GM18508 (cell line): ENCODE data around the gene TCP10L.
"Not testable (repeated sequence)": the region's sequence is repeated elsewhere in the genome, so short reads cannot be mapped to it uniquely, and the experiment has no call there.

Experiments used
- ATAC-seq: cut with Tn5 transposase; IDR thresholded peaks from one replicate; pipeline ENCODE4 v1.9.1; 2021; ENCODE audit warnings: moderate number of reproducible peaks; ENCODE audit not compliant: insufficient read depth, unreplicated experiment

Gene TCP10L

DNA sequence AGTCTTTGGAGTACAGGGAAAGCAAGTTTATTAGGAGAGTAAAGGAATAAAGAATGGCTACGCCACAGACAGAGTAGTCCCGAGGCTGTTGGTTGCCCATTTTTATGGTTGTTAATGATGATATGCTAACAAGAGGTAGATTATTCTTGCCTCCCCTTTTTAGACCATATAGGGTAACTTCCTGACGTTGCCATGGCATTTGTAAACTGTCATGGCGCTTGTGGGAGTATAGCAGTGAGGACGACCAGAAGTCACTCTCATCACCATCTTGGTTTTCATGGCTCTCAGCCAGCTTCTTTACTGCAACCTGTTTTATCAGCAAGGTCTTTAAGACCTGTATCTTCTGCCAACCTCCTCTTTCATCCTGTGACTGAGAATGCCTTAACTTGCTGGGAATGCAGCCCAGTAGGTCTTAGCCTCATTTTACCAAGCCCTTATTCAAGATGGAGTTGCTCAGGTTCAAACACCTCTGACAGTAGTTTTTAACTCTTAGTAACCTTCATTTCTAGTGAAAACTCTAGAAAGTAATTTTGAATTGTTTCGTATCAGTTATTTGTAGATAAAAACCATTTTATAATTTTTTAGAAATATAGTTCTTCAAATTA lies 26.2 kb downstream of the TCP10L start:
- ATAC-seq: no peak

DNA sequence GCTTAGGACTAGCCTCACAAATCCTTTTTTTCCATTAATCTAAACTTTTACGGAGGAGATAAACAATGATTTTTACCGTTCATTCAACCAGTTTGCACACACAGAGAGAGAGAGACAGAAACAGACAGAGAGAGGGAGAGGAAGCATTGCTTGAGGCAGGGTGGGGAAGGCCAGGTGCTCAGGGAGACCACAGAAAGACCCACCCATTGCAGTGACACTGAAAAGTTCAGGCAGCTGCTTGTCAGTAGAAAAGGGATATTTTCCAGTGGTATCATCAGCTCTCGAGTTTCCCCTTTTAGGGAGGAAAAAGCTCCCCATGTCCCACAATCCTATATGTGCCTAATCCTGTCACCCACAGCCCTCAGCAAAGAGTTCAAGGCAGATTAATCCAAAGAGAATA lies 27.2 kb downstream of the TCP10L start:
- no peak for ATAC-seq

DNA sequence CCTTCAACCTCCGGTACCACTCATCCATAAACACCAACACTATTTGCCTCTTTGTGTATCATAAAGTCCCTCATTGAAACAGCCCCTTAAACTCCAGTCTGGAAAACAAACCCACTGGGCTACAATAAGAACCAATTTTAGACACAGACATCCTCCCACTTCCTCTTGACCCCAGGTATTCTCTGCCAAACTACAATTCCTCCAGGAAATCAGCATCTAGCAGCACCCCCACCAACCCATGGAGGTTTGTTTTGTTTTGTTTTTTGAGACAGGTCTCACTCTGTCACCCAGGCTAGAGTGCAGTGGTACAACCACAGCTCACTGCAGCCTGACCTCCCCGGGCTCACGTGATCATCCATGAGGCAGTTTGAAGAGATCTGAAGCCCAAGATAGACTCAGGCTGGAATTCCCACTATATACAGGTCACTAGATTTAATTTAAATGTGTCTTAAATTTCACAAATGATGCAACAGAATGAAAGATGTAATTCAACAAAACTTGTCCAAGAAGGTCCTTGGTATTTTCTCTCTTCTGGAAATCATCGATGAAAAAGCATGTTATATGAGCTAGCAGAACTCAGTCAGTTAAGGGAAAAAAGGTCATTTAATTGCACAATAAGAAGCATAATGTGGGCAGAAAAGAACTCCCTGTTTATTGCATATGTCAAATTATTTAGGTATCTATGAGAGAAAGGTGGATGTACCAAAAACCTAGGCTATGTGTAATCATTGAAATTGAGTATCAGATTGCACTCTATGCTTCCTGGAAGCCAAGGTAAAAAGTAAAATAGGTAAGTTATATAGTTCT lies 30.3 kb downstream of the TCP10L start:
- no peak for ATAC-seq

DNA sequence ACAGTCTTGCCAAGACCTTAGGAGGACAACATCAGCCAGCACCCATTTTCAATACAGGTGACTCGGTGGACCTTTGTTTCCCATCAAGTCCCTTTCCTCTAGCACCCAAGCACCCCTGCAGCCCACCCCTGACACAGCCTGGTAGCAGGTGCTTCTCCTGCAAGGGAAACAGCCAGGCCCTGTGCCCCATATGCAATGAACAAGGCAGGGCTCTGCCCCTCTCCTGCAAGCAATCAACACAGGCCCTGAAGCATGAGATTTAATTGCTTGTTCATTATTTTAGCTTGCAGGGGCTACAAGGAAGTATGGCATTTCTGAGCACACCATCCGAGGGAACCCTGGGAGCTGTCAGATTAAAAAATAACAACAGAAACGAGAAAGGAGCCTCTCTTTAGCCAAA lies 35.4 kb downstream of the TCP10L start:
- ATAC-seq: no peak

DNA sequence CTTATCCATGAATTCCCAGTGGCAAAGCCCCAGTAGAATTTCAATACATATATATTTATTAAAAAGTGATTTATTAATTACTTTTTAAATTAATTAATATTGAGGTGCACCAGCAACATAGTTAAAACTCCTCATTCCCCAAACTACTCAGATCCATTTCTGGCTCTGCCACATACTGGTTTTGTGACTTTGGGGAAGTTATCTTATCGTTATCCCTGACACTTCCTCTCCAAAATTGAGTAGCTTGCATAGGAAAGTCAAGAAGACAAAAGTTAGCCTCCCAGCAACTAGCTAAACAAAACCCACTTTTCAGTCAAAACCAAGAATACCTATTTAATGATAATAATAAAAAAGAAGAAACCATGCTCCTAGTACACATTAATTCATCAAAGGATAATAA lies 35.9 kb downstream of the TCP10L start:
- ATAC-seq: no peak

DNA sequence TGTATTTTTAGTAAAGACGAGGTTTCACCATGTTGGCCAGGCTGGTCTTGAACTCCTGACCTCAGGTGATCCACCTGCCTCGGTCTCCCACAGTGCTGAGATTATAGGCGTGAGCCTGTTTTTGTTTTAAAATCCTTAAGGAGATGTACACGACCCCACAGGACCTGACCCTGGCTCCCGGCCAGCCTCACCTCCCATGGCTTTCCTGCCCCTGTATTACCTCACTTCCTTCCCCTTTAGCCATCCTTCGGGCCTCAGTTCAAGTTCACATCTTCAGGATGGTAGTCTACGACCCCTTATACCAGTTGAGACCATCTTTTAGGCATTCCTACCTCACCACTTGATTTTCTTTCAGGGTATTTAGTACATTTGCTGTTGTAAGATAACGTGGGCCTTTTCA lies 36.3 kb downstream of the TCP10L start:
- no peak for ATAC-seq

DNA sequence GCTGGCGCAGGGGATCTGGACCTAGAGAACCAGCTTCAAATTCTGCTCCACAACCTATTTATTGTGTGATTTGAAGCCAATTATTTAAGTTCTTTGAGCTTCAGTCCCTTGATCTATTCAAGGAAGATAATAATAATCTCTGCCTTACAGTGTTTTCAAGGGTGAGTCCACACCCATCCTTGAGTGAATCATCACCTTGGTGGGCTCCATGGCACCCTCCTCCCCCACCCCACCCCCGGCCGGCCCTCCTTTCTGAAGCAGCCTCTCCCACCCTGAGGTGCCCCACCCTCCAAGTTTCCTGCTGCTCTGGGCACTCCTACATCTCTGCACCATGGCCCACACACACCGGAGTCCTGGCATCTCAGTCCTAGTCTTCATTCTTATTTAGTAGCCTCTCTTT lies 38.3 kb downstream of the TCP10L start:
- no peak for ATAC-seq

DNA sequence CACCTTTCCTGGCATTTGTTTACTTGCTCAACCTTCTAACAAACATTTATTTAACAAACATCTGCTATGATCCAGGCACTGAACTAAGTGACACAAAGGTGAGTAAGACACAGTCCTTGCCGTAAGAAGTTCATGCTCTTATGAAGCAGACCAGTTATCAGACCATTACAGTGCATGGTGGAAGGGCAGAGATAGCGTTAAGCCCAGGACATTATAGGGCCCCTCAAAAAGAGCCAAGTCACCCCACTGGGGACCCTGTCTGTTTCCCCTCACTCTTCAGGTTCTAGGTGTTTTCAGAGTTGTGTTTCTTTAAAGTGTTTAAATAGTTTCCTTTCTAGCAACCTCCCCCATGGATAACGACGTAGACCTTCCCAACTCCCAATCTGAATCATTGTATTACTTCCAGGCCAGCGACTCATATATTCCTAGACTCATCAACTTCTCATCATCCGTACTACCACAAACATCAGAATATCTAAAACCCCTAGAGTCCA lies 39.3 kb downstream of the TCP10L start:
- no peak for ATAC-seq

DNA sequence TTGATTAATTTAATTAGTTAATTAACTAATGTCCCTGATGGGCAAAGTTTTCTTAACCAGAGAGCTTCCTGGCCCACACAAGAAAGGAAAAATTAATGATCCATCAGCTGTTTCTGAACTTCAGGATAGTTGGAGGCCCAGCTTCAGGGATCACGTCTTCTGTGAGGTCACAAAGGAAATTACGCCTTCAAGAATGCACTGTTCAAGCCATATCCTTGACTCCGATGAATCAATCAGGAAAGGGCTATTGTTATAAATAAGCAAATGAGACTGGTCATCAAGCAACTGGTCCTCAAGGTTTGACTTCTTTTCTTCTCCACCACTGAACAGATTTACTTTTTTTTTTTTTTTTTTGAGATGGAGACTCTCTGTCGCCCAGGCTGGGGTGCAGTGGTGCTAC lies 40.6 kb downstream of the TCP10L start:
- ATAC-seq: no peak

DNA sequence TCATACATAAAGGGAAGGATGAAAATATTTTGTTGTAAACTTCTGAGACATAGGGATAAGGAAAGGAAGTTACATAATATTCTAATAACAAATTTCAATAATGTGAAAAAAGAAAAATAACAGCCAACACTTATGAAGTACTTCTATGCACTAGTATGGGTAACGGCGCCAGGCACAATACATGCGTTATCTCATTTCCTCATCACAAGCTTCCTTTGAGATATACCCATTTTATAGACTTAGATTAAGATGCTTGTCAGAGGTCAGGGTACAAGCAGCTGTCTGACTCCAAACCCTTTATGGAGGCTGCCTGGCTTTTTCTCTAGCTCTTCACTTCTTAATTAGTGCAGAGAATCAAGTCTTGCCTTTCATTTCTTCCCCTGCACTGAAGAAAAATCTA lies 41.3 kb downstream of the TCP10L start:
- ATAC-seq: no peak

DNA sequence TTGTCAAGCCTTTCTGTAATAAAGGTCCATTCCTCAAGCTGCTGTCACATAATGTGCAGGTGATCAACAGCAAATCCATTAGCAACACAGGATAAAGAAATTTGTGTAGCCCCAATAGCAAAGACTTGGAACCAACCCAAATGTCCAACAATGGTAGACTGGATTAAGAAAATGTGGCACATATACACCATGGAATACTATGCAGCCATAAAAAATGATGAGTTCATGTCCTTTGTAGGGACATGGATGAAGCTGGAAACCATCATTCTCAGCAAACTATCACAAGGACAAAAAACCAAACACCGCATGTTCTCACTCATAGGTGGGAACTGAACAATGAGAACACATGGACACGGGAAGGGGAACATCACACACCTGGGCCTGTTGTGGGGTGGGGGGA lies 42.3 kb downstream of the TCP10L start:
- ATAC-seq: not testable (repeated sequence)

DNA sequence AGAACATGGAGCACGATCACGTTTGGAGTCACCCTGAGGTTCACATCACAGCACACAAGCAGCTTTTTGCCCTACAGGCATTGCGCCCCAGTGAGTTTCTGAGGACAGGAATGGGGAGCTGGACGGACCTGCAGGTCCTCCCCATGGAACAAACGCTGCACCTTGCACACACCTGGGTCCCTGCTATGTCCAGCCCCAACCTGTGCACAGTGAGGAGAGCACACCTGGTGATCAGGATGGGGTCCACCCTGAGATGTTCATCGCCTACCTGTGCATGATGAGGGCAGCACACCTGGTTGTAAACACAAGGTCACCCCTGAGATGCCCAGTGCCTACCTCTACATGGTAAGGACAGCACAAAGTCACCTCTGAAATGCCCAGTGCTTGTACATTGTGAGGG lies 45.9 kb downstream of the TCP10L start:
- ATAC-seq: no peak

DNA sequence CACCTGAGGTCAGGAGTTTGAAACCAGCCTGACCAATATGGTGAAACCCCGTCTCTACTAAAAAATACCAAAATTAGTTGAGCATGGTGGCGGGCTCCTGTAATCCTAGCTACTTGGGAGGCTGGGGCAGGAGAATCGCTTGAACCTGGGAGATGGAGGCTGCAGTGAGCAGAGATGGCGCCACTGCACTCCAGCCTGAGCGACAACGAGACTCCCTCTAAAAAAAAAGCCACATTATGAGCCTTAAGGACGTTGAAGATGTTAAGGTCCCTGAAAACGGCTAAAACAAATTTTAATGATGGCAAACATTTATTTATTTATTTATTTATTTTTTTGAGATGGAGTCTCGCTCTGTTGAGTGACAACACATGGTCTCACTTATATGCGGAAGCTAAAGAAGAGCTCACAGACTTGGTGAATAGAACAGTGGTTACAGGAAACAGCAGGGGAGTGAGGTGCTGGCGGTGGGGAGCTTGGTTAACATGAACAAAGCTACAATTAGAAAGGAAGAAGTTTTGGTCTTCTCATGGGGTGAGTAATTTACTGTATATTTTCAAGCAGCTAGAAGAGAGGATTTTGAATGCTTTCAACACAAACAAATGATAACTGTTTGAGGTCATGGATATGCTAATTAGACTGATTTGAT lies 47.1 kb downstream of the TCP10L start:
- no peak for ATAC-seq

DNA sequence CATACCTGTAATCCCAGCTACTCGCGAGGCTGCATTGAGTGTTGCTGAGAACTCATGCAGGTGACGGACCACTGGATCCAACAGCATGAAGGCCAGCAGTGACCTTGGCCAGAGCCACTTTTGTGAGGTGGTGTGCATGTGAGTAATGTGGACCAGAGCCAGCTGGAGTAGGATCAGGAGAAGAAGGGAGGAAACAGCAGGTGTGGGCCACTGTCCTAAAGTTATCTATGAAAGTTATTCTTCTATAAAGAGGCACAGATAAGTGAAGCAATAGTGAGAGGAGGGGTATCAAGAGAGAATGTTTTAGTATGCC lies 47.8 kb downstream of the TCP10L start:
- ATAC-seq: no peak

DNA sequence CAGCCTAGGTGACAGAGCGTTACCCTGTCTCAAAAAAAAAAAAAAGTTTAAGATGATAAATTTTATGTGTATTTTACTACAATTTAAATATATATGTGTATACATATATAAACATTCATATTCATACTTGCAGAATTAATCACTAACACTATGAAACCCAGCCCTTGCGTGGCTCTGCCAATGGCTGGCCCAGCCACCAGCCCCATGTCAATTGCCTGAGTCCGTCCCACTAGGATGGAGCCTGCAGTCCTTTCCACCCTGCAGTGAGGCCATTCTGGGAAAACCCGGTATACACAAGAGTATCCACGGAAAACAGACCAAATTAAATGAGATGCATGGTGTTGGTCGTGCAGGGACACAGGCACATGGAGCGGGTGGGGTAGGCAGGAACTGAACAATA lies 49.7 kb downstream of the TCP10L start:
- no peak for ATAC-seq

DNA sequence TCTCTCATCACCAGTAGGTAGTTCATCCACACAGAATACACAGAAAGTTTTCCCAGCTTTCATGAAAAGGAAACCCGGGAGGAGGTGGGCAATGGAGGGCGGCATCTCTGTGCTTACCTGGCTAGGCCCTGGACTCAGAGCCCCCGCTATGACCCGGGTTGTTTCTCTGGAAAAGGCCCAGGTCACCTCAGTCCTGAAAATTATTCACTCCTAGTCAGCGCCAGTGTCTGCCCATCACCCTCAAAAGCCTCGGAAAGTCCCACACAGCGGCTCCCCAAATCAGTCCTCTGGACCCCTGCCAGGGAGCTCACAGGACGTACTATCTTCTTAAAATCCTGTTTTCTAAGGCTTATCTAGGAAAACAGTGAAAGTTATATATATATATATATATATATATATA lies 51.2 kb downstream of the TCP10L start:
- ATAC-seq: no peak

DNA sequence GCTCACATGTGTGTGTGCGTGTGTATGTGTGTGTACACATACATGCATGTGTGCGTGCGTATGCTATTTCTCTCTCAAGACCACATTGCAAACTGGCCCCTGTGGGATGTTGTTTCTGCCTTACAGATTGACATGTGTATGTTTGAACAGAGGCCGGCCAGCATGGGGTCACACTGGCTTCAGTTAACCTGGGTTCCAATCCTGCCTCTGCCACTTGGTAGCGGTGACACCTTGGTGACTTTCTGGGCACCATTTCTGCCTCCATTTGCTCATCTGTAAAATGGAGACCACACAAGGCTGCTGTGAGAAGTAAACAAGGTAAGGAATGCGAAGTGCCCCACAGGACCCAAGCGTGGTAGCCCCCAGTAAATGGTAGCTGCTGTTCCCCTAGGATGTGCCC lies 51.7 kb downstream of the TCP10L start:
- no peak for ATAC-seq

DNA sequence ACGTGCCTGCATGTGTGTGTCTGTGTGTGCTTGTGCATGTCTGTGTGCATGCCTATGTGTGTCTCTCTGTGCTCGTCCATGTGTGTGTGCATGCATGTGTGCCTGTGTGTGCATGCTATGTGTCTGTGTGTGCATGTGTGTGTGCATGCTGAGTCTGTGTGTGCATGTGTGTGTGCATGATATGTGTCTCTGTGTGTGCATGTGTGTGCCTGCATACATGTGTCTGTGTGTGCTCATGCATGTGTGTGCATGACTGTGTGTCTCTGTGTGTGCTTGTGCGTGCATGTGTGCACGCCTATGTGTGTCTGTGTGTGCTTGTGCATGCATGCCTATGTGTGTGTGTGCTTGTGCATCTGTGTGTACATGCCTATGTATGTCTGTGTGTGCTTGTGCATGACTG lies 52.3 kb downstream of the TCP10L start:
- ATAC-seq: no peak

DNA sequence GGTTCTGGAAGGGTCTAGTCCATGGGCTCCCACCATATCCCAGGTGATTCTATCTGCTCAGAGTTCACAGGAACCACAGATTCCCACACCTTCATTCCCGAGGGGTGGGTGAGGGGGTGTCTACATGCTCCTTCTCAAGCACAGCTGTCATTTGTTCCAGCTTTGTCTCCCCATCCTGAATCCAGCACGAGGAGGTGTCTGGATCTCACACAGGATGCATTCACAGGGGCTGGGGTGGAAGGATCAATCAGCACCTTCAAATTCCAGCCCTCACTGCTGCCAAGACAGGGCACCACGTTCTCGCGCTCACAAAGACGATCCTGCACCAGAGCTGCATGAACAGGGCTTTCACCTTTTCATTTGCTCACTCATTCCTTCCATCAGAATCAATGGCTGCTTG lies 52.7 kb downstream of the TCP10L start:
- ATAC-seq: no peak

DNA sequence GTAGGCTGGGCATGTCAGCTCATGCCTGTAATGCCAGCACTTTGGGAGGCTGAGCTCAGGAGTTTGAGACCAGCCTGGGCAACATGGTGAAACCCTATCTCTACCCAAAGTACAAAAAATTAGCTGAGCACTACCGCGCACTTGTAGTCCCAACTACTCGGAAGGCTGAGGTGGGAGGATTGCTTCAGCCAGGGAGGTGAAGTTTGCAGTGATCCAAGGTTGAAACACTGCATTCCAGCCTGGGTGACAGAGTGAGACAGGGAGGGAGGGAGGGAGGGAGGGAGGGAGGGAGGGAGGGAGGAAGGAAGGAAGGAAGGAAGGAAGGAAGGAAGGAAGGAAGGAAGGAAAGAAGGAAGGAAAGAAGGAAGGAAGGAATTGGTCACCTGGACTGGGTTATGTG lies 53.8 kb downstream of the TCP10L start:
- not testable (repeated sequence) for ATAC-seq

DNA sequence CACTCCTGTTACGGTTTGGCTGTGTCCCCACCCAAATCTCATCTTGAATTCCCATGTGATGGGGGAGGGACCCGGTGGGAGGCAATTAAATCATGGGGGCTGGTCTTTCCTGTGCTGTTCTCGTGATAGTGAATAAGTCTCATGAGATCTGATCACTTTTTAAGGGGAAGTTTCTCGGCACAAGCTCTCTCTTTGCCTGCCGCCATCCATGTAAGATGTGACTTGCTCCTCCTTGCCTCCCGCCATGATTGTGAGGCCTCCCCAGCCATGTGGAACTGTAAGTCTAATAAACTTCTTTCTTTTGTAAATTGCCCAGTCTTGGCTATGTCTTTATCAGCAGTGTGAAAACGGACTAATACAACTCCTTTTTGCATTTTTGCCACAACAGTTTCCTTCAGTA lies 54.5 kb downstream of the TCP10L start:
- not testable (repeated sequence) for ATAC-seq

DNA sequence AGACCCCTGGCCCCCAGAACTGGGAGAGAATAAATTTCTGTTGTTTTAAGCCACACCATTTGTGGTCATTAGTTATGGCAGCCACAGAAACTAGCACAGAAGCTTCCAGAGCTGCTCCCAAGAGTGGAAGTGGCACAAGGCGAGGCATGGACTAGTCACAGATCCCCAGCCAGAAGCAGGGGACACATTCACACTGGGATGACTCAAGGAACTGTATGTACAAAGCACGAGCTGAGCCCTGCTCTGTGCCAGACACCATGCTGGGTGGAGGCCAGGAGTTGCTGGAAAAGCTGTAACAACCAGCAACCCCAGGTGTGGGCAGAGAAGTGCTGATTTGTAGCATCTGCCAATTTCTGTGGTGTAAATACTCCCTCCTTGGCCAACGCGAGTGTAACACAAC lies 55.6 kb downstream of the TCP10L start:
- no peak for ATAC-seq
